GM18867 (cell line): ENCODE results near the gene INS.
"Not testable (repeated sequence)": the region's sequence is repeated elsewhere in the genome, so short reads cannot be mapped to it uniquely, and the experiment has no call there.

Experiments used
- ATAC-seq: cut with Tn5 transposase; IDR thresholded peaks from one replicate; pipeline ENCODE4 v1.9.1; 2021; ENCODE audit warnings: mild to moderate bottlenecking, moderate library complexity; ENCODE audit not compliant: unreplicated experiment

The INS gene

GRCh38 chr11:2182692-2183474 is 21.9 kb upstream of the INS start:
- ATAC-seq = no peak

- ATAC-seq = no peak
Measured at GRCh38 chr11:2182075-2182474, 21.1 kb upstream of the INS start.

GRCh38 chr11:2180789-2181370 is 19.9 kb upstream of the INS start:
- ATAC-seq = no peak

GRCh38 chr11:2180347-2180746 is 19.3 kb upstream of the INS start:
- ATAC-seq = no peak

GRCh38 chr11:2179516-2179915 is 18.5 kb upstream of the INS start:
- no peak for ATAC-seq

- ATAC-seq = no peak
Measured at GRCh38 chr11:2178906-2179494, 18.0 kb upstream of the INS start.

- ATAC-seq = not testable (repeated sequence)
Measured at GRCh38 chr11:2178055-2178773, 17.2 kb upstream of the INS start.

- no peak for ATAC-seq
Measured at GRCh38 chr11:2177076-2177475, 16.1 kb upstream of the INS start.

GRCh38 chr11:2176389-2176900 is 15.4 kb upstream of the INS start:
- no peak for ATAC-seq

GRCh38 chr11:2175659-2176058 is 14.7 kb upstream of the INS start:
- ATAC-seq = no peak

- no peak for ATAC-seq
Measured at GRCh38 chr11:2174361-2174760, 13.4 kb upstream of the INS start.

- no peak for ATAC-seq
Measured at GRCh38 chr11:2173761-2174160, 12.8 kb upstream of the INS start.

- ATAC-seq = no peak
Measured at GRCh38 chr11:2173150-2173693, 12.2 kb upstream of the INS start.

- no peak for ATAC-seq
Measured at GRCh38 chr11:2172676-2173075, 11.7 kb upstream of the INS start.

- ATAC-seq = no peak
Measured at GRCh38 chr11:2171591-2172003, 10.6 kb upstream of the INS start, which contains the start of gene TH. TSS of gene TH (minus strand) at chr11:2171815. CDS start at chr11:2171786, 29 bp downstream.

- no peak for ATAC-seq
Measured at GRCh38 chr11:2169626-2170570, 8.9 kb upstream of the INS start.

GRCh38 chr11:2169005-2169378 is 8.0 kb upstream of the INS start:
- ATAC-seq = no peak

GRCh38 chr11:2168286-2169004 is 7.4 kb upstream of the INS start:
- no peak for ATAC-seq
